GM12891 (cell line): ENCODE results near the gene SLC5A10.
"Not testable (repeated sequence)": the region's sequence is repeated elsewhere in the genome, so short reads cannot be mapped to it uniquely, and the experiment has no call there.

Experiments used
- PAX5 ChIP-seq: IDR thresholded peaks from 2 replicates; pipeline ENCODE4 v1.6.1; 2011; ENCODE audit warnings: low read length, moderate library complexity, mild to moderate bottlenecking; ENCODE audit not compliant: insufficient read depth, severe bottlenecking
- POLR2A ChIP-seq: IDR thresholded peaks from 2 replicates; pipeline ENCODE4 v1.6.1; 2011; ENCODE audit warnings: low read depth, low read length, control low read depth
- POLR2AphosphoS5 ChIP-seq: IDR thresholded peaks from 2 replicates; pipeline ENCODE4 v1.6.1; 2011; ENCODE audit warnings: low read depth, low read length, control low read depth
- POU2F2 ChIP-seq: IDR thresholded peaks from 2 replicates; pipeline ENCODE4 v1.6.1; 2011; ENCODE audit warnings: low read depth, mild to moderate bottlenecking, control low read depth, low read length, moderate library complexity
- TAF1 ChIP-seq: IDR thresholded peaks from 2 replicates; pipeline ENCODE4 v1.6.1; 2011; ENCODE audit warnings: low read depth, low read length, control low read depth

DNA sequence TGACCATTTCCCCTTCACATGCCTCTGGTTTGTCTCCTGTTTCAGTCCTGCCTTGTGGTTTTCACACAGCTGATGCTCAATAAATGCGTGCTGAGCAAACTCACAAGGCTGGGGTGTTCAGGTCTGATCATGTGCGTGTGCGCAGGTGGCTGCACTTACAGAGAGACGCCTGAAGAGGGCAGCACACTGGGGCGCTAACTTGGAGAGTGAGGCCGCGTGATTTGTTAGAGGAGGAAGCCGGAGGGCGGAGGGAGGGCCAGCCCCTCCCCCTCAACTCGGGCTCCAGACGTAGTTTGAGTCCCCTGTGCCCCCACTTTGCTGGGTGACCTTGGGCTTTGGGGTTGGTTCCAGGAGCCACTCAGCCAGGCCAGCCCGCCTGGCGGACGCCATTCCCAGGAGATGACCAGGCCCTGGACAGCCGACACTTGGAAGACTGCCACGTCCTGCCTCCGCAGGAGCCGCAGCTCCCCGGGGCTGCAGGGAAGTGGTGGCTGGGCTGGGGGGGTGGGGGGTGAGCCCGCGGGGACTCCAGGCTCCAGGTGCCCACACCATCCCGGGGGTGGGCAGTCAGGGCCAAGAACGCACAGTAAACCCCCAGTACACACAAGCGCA is 80.5 kb downstream of the SLC5A10 start:
- TF ChIP-seq POLR2AphosphoS5, POLR2A, PAX5, TAF1, POU2F2: not testable (repeated sequence)
